Tibial nerve (tissue), 4 donors: ENCODE data around the gene RIMS4.

Experiments
- EP300 ChIP-seq, 2 donors: sonication (generic); formaldehyde crosslinking; IDR thresholded peaks; one replicate each; pipeline ENCODE4 v1.6.1; 2017; ENCODE audit warnings: antibody characterized with exemption in 2 of 2, mild to moderate bottlenecking in 1 of 2
- POLR2A ChIP-seq, 2 donors: fragments of 450-650 bp; IDR thresholded peaks; one replicate each; pipeline ENCODE4 v1.6.1; 2017; ENCODE audit warnings: antibody characterized with exemption in 2 of 2, mild to moderate bottlenecking in 2 of 2, moderate library complexity in 2 of 2
- TF ChIP-seq, protein P1 (sequence below), 5 experiments: fragments of 200-600 bp in 3 of 5; fragments of 450-650 bp in 2 of 5; sonication (generic) in 3 of 5; IDR thresholded peaks; one replicate each; pipeline ENCODE4 v1.5.1; 2016 to 2019; ENCODE audit warnings: antibody characterized with exemption in 5 of 5, mild to moderate bottlenecking in 3 of 5, moderate library complexity in 2 of 5

DNA sequence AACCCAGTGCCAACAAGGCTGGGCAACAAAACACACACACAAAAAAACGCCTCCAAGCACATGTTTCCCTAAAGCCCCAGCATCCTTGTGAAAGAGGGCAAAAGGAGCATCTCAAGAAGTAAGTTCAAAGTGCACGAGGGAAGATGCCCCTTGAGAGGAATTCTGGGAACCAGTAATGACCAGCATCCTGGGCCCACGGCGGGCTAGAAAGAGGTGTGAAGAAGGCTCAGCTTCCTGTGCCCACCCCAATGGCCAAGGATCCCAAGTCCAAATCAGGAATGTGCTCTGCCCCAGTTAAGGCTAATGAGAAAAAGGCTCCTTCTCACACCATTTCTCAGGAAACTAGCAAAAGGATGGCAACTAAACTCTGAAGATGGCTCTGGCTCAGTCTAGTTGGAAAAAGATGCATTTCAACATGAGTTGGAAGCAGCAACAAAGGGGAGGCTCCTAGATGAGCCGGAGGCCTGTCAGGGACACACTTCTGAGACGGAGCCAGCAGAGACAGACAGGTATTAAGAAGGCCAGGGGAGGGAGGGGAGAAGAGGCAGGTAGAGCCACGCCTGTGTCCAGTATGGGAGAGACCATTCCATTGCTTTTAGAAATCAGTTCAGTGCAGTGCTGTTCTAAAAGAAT, 3.2 kb downstream of the RIMS4 start:
- TF ChIP-seq, protein P1, sequence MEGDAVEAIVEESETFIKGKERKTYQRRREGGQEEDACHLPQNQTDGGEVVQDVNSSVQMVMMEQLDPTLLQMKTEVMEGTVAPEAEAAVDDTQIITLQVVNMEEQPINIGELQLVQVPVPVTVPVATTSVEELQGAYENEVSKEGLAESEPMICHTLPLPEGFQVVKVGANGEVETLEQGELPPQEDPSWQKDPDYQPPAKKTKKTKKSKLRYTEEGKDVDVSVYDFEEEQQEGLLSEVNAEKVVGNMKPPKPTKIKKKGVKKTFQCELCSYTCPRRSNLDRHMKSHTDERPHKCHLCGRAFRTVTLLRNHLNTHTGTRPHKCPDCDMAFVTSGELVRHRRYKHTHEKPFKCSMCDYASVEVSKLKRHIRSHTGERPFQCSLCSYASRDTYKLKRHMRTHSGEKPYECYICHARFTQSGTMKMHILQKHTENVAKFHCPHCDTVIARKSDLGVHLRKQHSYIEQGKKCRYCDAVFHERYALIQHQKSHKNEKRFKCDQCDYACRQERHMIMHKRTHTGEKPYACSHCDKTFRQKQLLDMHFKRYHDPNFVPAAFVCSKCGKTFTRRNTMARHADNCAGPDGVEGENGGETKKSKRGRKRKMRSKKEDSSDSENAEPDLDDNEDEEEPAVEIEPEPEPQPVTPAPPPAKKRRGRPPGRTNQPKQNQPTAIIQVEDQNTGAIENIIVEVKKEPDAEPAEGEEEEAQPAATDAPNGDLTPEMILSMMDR (IDR thresholded peaks at IDR 0.05), result no peak
- TF ChIP-seq POLR2A (IDR thresholded peaks at IDR 0.05), result no peak
- no peak for TF ChIP-seq EP300 (IDR thresholded peaks at IDR 0.05)
